ENCODE measurements around the gene GNAQ. TPM values are rescaled to one million over a fixed set of nuclear protein-coding genes. Genes with fewer than 3 reads are reported as not detected.

GNAQ gene
- total and polyA plus RNA-seq, 2 experiments from 2014 or later: 21.1 to 43.1 TPM

GRCh38 chr9:77977210-77977611 lies 54.4 kb downstream of the GNAQ start:
- H3K4me3 Mint-ChIP-seq: no peak overlapping the region; the same call in 2 of the 3 replicates
- H3K27me3 Mint-ChIP-seq (ENCODE audit: insufficient read depth, low read depth, poor library complexity): peaks cover 8% of the 10 kb centered on the region
- TF ChIP-seq REST (IDR thresholded peaks at IDR 0.05; ENCODE audit: unreplicated experiment): no peak
- 0 out of 2 replicates have a peak, but pooled peaks have one; percentile 11 for TF ChIP-seq NANOG (IDR thresholded peaks at IDR 0.05; ENCODE audit: borderline replicate concordance)
- TF ChIP-seq POLR2AphosphoS5 (IDR thresholded peaks at IDR 0.05; ENCODE audit: low read depth): no peak
- peak; percentile 81 to 88 for TF ChIP-seq CTCF (conservative IDR thresholded peaks at IDR 0.05; ENCODE audit: low read depth in 2 of 2)
- peaks cover 76% of the 10 kb centered on the region for H3K79me2 ChIP-seq (replicated peaks; ENCODE audit: insufficient read depth)
- H3K9me3 Mint-ChIP-seq: no peaks in the 10 kb centered on the region
- no peaks in the 10 kb centered on the region for H3K36me3 ChIP-seq (ENCODE audit: insufficient read depth)
- H3F3A ChIP-seq (replicated peaks; ENCODE audit: low read depth): no peaks in the 10 kb centered on the region
- DNase-seq (ENCODE audit: low spot score) (peak; percentile 85), ATAC-seq (peak; percentile 76)
- peaks cover 28% of the 10 kb centered on the region for H3K4me1 ChIP-seq (ENCODE audit: insufficient read depth)
- no peaks in the 10 kb centered on the region for H3K9me2 ChIP-seq (ENCODE audit: insufficient read depth)
- H3K36me3 Mint-ChIP-seq (ENCODE audit: low read depth): no peaks in the 10 kb centered on the region
- H2AFZ ChIP-seq: no peak overlapping the region
- peak overlapping the region; percentile 56 for H3K27ac Mint-ChIP-seq
- H3K4me1 Mint-ChIP-seq: peaks cover 56% of the 10 kb centered on the region
- peak overlapping the region; percentile 41 for H3K27ac ChIP-seq (ENCODE audit: low read depth)
- H3K4me2 ChIP-seq: no peak overlapping the region
- H4K20me1 ChIP-seq (replicated peaks; ENCODE audit: insufficient read depth): peaks cover 3% of the 10 kb centered on the region; the same call in 1 of the 2 replicates
- H3K4me3 ChIP-seq: no peak overlapping the region
- H3K27me3 ChIP-seq (ENCODE audit: insufficient read depth): no peaks in the 10 kb centered on the region

- Histone ChIP-seq H2AFZ (no peak overlapping the region), H3K36me3 (ENCODE audit: insufficient read depth) (no peaks in the 10 kb centered on the region), H4K20me1 (replicated peaks; ENCODE audit: insufficient read depth) (peaks cover 3% of the 10 kb centered on the region; the same call in 1 of the 2 replicates), H3K4me3 (no peak overlapping the region), H3F3A (replicated peaks; ENCODE audit: low read depth) (no peaks in the 10 kb centered on the region), H3K4me1 (ENCODE audit: insufficient read depth) (peaks cover 28% of the 10 kb centered on the region), H3K79me2 (replicated peaks; ENCODE audit: insufficient read depth) (peaks cover 76% of the 10 kb centered on the region), H3K27me3 (ENCODE audit: insufficient read depth) (no peaks in the 10 kb centered on the region), H3K4me2 (no peak overlapping the region), H3K9me2 (ENCODE audit: insufficient read depth) (no peaks in the 10 kb centered on the region), H3K27ac (ENCODE audit: low read depth) (no peak overlapping the region)
- no peaks in the 10 kb centered on the region for H3K9me3 Mint-ChIP-seq
- peaks cover 46% of the 10 kb centered on the region for H3K4me1 Mint-ChIP-seq
- H3K4me3 Mint-ChIP-seq: no peak overlapping the region
- peaks cover 3% of the 10 kb centered on the region; the same call in 1 of the 3 replicates for H3K36me3 Mint-ChIP-seq (ENCODE audit: low read depth)
- DNase-seq (ENCODE audit: low spot score): no peak
- no peak overlapping the region for H3K27ac Mint-ChIP-seq
- ATAC-seq: no peak
- H3K27me3 Mint-ChIP-seq (ENCODE audit: insufficient read depth, low read depth, poor library complexity): peaks cover 6% of the 10 kb centered on the region
- TF ChIP-seq EZH2 (IDR thresholded peaks at IDR 0.05; ENCODE audit: low read depth, unreplicated experiment): no peak
- no peak for TF ChIP-seq NANOG (IDR thresholded peaks at IDR 0.05; ENCODE audit: borderline replicate concordance)
- TF ChIP-seq ETS1 (IDR thresholded peaks at IDR 0.05): no peak
- no peak for TF ChIP-seq ZNF114 (CRISPR knock-in tag; IDR thresholded peaks at IDR 0.05)
These were observed 55.8 kb downstream of the GNAQ start for GRCh38 chr9:77975806-77976205.
